ENCODE results near the gene KLHL17.

DNA sequence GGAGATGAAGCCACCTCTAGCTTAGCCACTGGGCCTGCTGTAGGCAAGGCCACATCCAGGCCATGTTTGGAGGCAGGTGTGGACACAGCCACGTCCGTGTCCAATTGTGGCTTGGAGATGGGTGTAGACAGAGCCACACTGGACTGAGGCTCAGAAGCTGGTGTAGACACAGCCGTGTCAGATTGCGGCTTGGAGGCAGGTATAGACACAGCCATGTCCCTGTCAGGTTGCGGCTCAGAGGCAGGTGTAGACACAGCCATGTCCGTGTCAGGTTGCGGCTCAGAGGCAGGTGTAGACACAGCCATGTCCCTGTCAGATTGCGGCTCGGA lies 19.3 kb downstream of the KLHL17 start:
- TF ChIP-seq, protein P1, sequence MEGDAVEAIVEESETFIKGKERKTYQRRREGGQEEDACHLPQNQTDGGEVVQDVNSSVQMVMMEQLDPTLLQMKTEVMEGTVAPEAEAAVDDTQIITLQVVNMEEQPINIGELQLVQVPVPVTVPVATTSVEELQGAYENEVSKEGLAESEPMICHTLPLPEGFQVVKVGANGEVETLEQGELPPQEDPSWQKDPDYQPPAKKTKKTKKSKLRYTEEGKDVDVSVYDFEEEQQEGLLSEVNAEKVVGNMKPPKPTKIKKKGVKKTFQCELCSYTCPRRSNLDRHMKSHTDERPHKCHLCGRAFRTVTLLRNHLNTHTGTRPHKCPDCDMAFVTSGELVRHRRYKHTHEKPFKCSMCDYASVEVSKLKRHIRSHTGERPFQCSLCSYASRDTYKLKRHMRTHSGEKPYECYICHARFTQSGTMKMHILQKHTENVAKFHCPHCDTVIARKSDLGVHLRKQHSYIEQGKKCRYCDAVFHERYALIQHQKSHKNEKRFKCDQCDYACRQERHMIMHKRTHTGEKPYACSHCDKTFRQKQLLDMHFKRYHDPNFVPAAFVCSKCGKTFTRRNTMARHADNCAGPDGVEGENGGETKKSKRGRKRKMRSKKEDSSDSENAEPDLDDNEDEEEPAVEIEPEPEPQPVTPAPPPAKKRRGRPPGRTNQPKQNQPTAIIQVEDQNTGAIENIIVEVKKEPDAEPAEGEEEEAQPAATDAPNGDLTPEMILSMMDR (IDR thresholded peaks at IDR 0.05), result no peak
- TF ChIP-seq POLR2A (IDR thresholded peaks at IDR 0.05), result no peak
